Fibroblast of mammary gland (primary cell): ENCODE results near the gene HIPK1.

Experiments used
- DNase-seq: peaks from one replicate; pipeline ENCODE4 v3.0.0-alpha.2; 2010; ENCODE audit warnings: low read depth
- H3K4me3 ChIP-seq: 2 replicates; pipeline ENCODE4 v1.5.1; 2011; ENCODE audit warnings: low read depth, mild to moderate bottlenecking, low read length, moderate library complexity; ENCODE audit not compliant: control insufficient read depth
- TF ChIP-seq, protein P1 (sequence below): conservative IDR thresholded peaks from 2 replicates; pipeline ENCODE4 v1.5.1; 2011; ENCODE audit warnings: low read depth, low read length, inconsistent platforms; ENCODE audit not compliant: control insufficient read depth, insufficient read depth

Gene HIPK1

DNA sequence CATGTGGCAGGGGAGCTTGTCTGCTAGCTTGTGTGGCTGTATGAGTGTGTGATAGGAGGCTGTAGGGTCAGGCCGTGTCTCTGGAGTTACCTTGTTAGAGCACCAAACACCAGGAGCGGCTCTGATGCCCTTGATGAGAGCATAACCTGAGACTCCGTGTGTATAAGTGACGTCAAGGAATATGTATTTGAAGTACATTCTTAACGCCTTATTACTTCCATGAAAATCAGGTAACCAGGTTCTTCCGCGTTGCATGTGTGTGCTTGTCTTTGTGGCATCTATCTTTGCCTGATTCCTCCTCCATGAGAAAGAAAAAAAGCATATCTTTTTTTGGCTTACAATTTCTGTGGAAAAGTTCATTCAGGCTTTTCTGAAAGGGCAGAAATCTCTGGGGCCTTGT, 54.7 kb downstream of the HIPK1 start:
- DNase-seq: no peak
- TF ChIP-seq, protein P1, sequence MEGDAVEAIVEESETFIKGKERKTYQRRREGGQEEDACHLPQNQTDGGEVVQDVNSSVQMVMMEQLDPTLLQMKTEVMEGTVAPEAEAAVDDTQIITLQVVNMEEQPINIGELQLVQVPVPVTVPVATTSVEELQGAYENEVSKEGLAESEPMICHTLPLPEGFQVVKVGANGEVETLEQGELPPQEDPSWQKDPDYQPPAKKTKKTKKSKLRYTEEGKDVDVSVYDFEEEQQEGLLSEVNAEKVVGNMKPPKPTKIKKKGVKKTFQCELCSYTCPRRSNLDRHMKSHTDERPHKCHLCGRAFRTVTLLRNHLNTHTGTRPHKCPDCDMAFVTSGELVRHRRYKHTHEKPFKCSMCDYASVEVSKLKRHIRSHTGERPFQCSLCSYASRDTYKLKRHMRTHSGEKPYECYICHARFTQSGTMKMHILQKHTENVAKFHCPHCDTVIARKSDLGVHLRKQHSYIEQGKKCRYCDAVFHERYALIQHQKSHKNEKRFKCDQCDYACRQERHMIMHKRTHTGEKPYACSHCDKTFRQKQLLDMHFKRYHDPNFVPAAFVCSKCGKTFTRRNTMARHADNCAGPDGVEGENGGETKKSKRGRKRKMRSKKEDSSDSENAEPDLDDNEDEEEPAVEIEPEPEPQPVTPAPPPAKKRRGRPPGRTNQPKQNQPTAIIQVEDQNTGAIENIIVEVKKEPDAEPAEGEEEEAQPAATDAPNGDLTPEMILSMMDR: no peak
- H3K4me3 ChIP-seq: no peak overlapping the region

DNA sequence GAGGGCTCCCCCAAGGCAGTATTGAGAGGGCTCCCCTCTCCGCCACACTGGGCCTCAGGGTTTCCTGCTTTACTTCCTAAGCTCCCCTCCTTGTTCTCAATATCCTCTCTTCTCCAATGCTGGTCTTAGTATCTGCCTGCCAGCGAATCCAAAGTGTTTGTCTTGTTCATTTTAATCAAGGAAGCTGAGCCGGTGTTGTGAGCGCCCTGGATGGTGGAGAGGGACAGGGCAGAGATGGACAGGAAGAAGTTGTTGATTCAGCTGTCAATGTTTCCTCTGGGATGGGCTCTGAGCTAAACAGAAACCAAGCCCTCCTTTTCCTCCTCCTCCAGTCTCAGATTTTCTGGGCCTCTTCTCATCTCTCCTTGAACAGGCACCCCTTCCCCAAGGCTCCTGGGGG, 55.6 kb downstream of the HIPK1 start:
- DNase-seq: no peak
- no peak overlapping the region for H3K4me3 ChIP-seq
- TF ChIP-seq, protein P1: no peak

DNA sequence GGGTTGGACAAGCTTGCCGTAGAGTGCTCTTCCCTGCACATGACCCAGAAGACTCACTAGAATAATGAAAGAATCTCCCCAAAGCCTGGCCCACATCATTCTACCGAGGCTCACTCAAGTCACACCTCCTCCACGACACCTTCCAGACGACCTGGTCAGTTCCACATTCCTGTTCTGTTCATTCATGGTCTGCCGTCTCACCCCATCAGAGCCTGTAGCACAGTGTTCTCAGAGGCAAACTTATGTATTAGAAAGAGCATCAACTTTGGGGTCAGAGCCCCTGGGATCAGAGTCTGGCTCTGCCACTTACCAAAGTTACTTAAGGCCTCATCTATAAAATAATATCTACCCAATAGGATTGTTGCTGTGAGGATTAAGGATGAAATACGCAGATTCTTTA, 57.7 kb downstream of the HIPK1 start:
- TF ChIP-seq, protein P1: no peak
- H3K4me3 ChIP-seq: no peak overlapping the region
- no peak for DNase-seq

DNA sequence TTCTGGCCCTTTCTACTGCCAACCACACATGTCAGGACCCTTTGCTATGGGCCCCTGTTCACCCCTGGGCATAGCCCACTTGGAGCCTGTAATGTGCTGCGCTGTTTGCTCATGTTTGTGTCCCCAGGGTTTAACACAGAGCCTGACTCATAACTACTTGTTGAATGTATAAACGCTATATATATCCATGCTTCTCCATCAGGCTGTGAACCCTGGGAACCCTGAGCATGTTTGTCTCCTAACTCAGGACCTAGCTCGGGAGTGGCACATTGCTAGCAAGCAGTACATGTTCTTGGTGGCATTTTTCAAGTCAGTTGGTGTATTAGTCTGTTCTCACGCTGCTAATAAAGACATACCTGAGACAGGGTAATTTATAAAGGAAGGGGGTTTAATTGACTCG, 58.1 kb downstream of the HIPK1 start:
- H3K4me3 ChIP-seq: no peak overlapping the region
- TF ChIP-seq, protein P1: no peak
- no peak for DNase-seq

DNA sequence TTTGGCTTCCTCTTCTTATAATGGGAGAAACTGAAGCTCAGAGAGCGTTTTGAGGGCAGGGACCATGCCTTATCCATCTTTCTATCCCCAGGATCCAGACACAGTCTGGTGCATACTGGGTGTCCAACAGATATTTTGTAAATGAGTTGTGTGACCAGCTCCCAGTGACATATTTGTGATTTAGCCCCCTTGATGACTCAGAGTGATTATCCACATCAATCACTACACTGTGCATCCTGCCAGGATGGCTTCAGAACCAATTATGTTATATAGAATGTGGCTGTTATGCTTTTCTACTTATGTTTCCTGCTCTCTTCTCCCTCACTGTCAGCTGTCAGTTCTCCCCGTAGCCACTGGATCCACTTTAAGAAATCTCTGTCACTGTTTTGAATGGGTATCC, 61.4 kb downstream of the HIPK1 start:
- TF ChIP-seq, protein P1: no peak
- no peak for DNase-seq

DNA sequence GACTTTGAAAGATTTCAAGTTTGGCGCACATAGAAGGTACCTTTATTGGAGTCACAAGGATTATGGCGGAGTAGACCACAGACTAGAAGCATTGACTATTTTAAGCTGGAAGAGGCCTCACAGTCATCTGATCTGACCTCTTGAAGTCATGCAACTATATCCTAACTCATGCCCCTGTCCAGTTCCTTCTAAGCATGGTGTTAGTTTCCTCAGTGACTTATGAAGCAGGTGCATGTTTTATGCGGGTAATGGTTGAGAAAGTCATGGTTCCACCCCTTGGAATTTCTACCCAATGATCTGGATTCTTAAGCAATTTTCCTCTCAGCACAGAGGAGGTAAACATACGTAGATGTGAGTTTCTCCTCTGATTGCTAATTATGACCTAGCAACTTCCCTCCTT, 61.8 kb downstream of the HIPK1 start:
- TF ChIP-seq, protein P1: no peak
- no peak overlapping the region for H3K4me3 ChIP-seq
- DNase-seq: no peak

More for the DNA sequence above, 61.4 kb downstream of the HIPK1 start:
- no peak overlapping the region for H3K4me3 ChIP-seq

DNA sequence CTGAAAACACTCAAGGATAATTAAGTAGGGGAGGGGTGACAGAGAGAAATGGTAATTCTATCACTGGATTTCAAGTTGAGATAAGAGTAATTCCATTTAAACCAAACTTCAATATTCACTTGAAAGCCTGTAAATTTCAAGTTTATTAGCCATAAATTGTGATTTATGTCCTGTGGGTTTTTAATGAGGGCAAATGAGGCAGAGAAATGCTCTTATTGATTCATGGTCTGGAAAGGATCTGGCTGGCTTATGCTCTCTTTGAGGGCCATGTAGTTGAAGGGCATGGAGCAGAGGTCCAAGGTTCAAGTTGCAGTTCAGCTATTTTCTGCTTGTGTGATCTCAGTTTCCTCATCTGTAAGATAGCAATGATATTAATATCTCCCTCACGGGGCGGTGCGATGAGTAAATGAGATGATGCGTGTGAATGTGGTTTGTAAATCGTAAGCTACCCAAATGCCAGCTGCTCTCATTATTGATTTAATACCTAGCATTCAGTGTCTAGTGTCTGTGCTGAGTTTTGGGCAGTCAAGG, 62.4 kb downstream of the HIPK1 start:
- H3K4me3 ChIP-seq: no peak overlapping the region
- no peak for DNase-seq
- TF ChIP-seq, protein P1: no peak
